Fibroblast of villous mesenchyme (primary cell): ENCODE measurements around the gene TNRC6A. TPM values are rescaled to one million over a fixed set of nuclear protein-coding genes. Genes with fewer than 3 reads are reported as not detected.

ENCODE experiments used
- DNase-seq: peaks from one replicate; pipeline ENCODE4 v3.0.0-alpha.2; 2010; ENCODE audit warnings: low read depth
- H3K4me3 ChIP-seq: 2 replicates; pipeline ENCODE4 v1.5.1; 2011; ENCODE audit warnings: low read depth, mild to moderate bottlenecking, low read length
- total RNA-seq: library from RNA; depleted of rRNA; stranded (reverse); fragments of >200 nt; gene quantifications from 2 replicates; pipeline ENCODE4 v1.2.3, GENCODE V29; 2012
- TF ChIP-seq, protein P1 (sequence below): IDR thresholded peaks from 2 replicates; pipeline ENCODE4 v1.5.1; 2012; ENCODE audit warnings: low read depth, mild to moderate bottlenecking, low read length; ENCODE audit not compliant: insufficient read depth

Gene TNRC6A
- total RNA-seq, 1 donor, result 66.9 TPM

DNA sequence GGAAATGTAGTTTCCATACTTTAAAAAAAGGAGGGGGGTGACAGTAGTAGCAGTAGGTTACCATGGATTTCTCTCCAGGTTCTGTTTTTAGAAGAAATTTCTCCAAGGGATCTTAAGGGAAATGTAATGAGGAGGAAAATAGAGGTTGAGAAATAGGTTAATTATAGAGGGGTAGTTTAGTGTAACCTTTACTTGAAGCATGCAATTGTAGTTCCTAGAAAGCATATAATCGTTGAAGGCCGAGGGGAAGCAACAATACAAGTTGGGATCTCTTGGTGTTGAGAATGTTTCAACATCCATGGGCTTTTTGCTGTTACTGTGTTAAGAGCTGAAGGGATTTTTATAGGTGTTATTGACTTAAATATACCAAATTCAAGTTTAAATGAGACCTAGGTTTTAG is 25.1 kb downstream of the TNRC6A start:
- TF ChIP-seq, protein P1, sequence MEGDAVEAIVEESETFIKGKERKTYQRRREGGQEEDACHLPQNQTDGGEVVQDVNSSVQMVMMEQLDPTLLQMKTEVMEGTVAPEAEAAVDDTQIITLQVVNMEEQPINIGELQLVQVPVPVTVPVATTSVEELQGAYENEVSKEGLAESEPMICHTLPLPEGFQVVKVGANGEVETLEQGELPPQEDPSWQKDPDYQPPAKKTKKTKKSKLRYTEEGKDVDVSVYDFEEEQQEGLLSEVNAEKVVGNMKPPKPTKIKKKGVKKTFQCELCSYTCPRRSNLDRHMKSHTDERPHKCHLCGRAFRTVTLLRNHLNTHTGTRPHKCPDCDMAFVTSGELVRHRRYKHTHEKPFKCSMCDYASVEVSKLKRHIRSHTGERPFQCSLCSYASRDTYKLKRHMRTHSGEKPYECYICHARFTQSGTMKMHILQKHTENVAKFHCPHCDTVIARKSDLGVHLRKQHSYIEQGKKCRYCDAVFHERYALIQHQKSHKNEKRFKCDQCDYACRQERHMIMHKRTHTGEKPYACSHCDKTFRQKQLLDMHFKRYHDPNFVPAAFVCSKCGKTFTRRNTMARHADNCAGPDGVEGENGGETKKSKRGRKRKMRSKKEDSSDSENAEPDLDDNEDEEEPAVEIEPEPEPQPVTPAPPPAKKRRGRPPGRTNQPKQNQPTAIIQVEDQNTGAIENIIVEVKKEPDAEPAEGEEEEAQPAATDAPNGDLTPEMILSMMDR, result no peak
- DNase-seq, result no peak
- no peak overlapping the region for H3K4me3 ChIP-seq

DNA sequence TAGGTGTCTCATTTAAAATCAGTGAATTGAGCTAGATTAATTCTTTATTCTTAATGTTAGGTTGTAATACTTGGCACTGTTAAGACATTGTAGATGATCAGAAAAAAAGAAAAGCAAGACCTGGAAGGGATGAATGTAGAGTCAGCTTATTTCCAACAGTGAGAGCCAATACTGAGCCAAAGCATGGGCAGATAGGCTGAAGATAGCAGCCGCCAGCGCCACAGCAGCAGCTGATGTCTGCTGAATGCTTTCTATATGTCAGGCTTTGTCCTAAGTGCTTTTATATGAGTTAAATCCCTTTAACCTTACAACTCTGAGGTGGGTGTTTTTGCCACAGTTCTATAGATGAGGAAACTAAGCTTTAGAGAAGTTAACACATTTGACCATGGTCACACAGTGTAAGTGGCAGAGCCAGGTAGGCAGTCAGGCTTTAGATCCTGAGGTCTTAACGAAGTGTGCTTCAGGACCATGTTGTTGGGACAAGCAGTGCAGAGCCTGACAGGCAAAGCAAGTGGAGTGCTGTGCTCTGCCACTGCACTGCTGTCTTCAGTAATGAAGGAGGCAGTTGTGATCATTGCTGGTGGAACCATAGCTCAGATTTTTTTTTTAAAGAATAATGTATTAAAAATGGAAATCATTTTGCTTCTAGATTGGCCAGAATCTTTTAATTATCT is 25.9 kb downstream of the TNRC6A start:
- H3K4me3 ChIP-seq, result no peak overlapping the region
- TF ChIP-seq, protein P1, result no peak
- DNase-seq, result no peak

DNA sequence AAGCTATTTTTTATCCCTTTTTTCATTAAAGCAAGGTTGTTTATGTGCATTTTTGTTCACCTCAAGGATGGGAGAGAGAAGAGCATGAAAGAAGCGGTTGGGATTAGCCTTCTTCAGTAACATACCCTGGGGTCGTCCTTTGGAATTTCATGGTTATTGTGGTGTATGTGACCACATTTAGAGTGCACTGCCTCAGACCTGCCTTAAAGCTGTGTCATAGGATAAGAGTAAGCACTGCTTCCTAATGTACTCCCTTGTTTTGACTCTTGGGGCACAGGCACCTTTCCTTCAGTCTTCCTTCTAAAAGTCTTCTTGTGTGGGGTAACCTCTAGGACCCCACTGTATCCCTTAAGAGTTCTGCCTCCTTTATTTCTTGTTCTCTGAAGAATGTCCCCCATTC is 28.9 kb downstream of the TNRC6A start:
- TF ChIP-seq, protein P1, result no peak
- H3K4me3 ChIP-seq, result no peak overlapping the region
- DNase-seq, result no peak

DNA sequence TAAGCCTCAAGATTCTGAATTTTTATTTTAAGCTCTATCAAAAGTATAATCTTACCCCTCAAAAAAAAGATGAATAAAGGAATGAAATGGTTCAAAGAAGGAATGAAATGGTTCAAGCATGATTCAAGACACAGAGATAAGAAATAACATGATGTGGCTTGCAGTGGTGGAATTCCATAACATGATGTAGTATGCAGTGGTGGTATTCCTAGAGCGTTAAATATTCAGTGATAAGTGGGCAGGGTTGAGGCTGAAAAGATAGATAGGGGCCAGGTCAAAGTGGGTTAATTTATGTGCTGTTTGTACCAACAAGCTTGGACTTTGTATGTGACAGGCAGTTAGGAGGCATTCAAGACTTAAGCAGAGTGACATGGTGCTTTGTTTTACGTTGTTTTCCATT is 29.6 kb downstream of the TNRC6A start:
- TF ChIP-seq, protein P1, result no peak
- DNase-seq, result no peak
- no peak overlapping the region for H3K4me3 ChIP-seq

DNA sequence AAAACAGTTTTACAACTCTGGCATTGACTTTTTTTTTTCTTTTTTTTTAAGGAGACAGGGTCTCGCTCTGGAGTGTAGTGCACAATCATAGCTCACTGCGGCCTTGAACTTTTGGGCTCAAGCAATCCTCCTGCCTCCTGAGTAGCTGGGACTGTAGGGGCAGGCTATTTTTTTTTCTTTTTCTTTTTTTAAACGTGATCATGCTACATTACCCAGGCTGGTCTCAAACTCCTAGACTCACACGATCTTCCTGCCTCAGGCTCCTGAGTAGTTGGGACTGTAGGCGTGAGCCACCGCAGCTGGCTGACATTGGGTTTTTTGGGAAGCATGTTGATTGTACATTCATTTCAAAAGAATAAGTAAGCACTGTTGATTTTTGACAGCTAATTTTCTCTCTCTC is 32.1 kb downstream of the TNRC6A start:
- TF ChIP-seq, protein P1, result no peak
- H3K4me3 ChIP-seq, result no peak overlapping the region
- no peak for DNase-seq

DNA sequence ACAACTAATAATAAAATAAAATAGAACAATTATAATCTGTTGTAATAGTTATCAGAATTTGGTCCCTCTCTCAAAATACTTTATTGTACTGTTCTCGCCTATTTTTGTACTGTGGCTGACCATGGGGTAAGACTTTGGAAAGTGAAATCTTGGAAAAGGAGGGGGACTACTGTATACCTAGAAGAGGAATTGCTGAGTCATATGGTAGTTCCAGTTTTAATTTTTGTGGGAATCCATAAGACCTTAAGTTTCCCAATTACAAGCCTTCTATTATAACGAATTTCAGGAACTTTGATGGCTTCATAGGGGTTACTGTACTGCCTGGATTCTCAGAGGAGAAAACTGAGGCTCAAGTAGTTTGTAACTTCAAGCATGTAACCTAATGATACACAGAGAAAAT is 35.5 kb downstream of the TNRC6A start:
- DNase-seq, result no peak
- TF ChIP-seq, protein P1, result no peak
- no peak overlapping the region for H3K4me3 ChIP-seq

DNA sequence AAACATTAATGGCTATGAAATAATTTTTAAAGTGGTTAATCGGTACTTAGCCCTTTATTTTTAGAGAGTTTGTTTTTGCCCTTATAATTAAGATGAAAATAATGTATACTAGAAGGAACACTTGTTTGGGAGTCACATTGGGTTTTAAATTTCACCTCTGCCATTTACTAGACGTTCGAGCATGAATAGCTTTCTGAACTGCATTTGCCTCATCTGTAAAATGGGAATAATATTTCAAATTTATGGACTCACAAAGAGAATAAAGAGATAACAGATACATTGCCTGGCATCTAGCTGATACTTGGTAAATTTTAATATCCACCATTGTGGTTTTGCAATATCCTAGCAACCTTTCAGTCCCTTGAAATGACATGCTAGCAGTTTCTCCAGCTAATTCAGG is 36.6 kb downstream of the TNRC6A start:
- no peak overlapping the region for H3K4me3 ChIP-seq
- DNase-seq, result no peak
- TF ChIP-seq, protein P1, result no peak
